A549 (cell line): ENCODE measurements around the gene ADCY2.

Experiments used
- CTCF ChIP-seq: fragments of >200 bp; sonication (Bioruptor Twin); formaldehyde crosslinking; IDR thresholded peaks from 3 replicates; pipeline ENCODE4 v1.5.1; 2016
- JUNB ChIP-seq: fragments of >200 bp; sonication (Bioruptor Twin); formaldehyde crosslinking; IDR thresholded peaks from 2 replicates; pipeline ENCODE4 v1.6.1; 2016
- PBX3 ChIP-seq: IDR thresholded peaks from 2 replicates; pipeline ENCODE4 v1.6.1; 2012
- REST ChIP-seq: fragments of 200-600 bp; sonication (generic); IDR thresholded peaks from 2 replicates; pipeline ENCODE4 v1.6.1; 2016; ENCODE audit warnings: antibody characterized with exemption, mild to moderate bottlenecking, moderate library complexity

- TF ChIP-seq CTCF (no peak), REST (no peak), JUNB (no peak), PBX3 (no peak)
Observed at GRCh38 chr5:7385681-7386080, 10.3 kb upstream of the ADCY2 start.
